DMS 273 (cell line): ENCODE results near the gene DMKN.
A peak's percentile ranks its signal among the peaks of the same experiment; 100 is the strongest.

Source experiments
- DNase-seq: peaks from one replicate; lab custom pipeline; 2025; ENCODE audit not compliant: unreplicated experiment; lab: John Stamatoyannopoulos, UW

The DMKN gene, protein sequence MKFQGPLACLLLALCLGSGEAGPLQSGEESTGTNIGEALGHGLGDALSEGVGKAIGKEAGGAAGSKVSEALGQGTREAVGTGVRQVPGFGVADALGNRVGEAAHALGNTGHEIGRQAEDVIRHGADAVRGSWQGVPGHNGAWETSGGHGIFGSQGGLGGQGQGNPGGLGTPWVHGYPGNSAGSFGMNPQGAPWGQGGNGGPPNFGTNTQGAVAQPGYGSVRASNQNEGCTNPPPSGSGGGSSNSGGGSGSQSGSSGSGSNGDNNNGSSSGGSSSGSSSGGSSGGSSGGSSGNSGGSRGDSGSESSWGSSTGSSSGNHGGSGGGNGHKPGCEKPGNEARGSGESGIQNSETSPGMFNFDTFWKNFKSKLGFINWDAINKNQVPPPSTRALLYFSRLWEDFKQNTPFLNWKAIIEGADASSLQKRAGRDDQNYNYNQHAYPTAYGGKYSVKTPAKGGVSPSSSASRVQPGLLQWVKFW

DNA sequence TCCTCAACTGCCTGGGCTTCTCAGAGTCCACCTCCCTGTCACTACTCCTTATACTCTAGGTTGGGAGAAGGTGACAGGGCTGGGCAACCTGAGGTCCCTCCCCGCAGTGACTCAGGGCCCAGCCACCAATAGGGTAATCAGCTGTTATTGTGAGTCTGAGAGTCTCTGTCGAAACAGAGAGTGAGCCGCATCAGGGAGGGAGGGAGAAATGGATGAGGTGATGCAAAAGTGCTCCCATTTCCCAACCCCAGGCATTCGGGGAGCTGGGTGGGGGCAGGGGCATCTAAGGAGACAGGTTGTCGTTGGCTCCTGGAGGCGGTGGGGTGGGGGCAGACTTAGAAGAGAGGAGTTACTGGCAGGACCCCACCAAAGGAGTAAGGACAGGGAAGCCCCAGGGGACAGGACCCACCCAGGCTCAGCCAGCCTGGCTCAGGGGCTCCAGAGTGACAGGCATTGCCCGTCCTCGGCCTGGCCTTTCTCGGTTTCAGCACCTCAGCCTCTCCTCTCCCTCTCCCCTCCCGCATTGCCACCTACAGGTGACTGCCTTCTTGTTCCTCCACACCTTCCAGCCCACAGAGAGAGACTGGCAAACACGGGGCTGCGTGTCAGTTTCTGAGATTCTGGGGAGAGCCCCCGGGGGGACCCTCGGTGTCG lies at the start of gene DMKN:
Gene DMKN (minus strand): TSS at position 22 of the 654 bp plus-strand sequence. CDS start 174 bp downstream, outside the sequence.
- DNase-seq = no peak

DNA sequence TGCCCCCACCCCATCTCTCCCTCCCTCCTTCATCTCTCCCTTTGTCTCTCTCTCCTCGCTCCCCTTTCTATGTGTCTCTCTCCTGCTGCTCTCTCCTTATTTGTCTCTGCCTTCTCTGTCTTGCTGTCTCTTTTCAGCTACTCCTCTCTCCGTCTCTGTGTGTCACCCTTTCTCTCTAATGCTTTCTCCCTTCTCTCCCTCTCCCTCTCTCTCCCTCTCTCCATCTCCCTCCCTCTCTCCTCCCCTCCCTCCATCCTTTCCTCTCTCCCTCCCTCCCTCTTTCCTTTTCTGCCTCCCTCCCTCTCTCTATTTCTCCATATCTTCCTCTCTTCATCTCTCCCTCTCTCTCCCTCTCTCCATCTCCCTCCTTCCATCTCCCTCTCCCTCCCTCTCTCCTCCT lies 49.3 kb upstream of the DMKN start:
- DNase-seq = no peak

DNA sequence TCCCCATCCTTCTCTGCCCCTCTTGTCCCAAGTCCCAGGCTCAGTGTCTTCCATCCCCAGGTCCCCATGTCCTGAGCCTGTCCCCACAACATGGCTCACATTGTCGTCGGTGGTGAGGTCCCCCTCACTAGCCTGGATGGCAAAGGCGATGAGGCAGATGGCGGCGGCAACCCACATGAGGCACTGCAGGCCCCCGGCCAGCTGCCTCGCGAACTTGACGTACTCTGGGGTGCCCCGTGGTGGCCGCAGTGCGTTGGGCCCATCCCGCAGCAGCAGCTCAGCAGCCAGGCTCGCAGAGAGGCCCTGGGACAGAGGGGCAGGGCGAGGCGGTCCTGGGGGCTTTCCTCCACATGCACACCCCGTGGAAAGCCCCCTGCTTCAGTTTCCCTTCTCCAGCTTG lies 48.9 kb upstream of the DMKN start:
- DNase-seq = peak; percentile 41

DNA sequence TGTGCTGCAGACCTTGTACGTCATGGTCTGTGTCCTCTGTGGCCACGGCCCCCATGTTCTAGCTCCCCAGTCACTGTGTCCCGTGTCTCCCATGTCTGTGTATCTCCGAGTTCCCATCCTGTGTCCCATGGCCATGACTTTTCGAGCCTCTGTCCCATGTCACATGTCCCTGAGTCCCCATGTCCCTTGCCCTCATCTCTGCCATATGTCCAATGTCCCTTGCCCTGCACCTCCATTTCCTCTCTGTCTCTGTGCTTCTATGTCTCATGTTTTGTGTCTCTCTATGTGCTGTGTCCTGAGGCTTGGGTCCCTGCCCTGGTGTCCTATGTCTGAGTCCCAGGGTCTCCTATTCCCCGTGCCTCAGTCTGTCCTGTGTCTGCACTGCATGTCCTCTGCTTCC lies 48.0 kb upstream of the DMKN start:
- DNase-seq = no peak

DNA sequence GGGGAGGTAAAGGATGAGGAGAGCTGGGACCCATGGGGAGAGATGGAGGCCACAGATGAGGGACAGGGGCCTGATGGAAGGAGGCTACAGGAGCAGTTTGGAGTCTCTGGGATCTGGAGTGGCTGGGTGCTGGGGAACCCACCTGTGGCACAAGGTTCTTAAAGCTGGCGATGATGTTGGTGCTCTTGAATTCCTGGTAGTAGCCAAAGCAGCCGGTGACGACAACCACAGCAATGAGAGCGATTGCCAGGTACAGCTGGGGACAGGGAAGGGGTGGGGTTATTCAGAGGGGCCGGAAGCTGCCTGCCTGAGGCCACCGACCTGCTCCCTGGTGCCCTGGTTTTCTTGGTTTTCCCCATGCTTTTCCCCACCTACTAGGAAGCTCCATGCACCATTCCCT lies 47.2 kb upstream of the DMKN start:
- DNase-seq = no peak

DNA sequence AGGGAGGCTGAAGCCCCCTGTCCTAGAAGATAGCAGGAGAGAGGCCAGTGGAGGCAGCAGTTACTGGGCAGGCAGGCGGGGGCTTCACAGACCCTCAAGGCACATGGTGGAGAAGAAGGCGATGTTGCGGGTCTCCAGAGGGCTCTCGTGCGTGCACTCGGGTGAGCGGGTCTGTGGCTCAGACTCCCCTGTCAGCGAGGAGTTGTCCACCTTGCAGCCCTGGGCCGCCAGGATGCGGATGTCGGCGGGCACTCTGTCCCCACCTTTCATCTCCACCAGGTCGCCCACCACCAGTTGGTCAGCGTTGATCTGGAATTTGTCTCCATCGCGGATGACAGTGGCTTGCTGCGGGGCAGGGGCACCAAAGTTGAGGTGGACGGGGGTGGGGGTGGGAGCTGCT lies 46.8 kb upstream of the DMKN start:
- DNase-seq = no peak

DNA sequence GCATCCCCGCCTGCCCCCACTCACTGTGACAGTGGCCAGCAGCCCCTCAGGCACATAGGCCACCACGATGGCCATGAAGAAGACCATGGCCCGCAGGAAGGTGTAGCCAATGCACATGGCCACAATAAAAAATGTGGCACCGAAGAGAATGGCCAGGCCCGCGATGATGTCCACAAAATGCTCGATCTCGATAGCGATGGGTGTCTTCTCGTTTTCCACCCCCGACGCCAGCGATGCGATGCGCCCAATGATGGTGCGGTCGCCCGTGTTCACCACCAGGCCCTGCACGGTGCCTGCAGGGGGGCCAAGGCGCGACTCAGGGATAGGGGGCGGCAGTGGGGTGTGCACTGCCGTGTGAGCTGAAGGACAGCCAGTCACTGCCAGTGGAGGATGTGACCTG lies 46.3 kb upstream of the DMKN start:
- no peak for DNase-seq

DNA sequence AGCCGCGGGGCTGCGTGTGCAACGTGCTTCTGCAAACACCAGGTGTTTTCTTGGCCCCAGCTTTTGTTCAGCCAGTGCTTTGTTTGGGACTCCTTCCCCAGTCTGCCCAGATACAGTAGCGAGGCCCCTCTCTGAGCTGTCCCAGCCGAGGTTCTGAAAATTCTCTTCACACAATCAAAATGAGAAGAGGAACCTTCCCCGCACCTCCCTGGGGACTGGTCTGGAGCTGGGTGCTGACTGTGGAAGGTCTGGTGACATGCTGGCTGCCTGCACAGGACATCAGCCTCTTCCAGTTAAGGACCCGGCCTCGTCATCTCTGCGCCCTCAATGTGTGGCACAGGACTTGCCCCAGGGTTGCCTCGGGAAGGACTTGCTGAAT lies 45.8 kb upstream of the DMKN start:
- no peak for DNase-seq

DNA sequence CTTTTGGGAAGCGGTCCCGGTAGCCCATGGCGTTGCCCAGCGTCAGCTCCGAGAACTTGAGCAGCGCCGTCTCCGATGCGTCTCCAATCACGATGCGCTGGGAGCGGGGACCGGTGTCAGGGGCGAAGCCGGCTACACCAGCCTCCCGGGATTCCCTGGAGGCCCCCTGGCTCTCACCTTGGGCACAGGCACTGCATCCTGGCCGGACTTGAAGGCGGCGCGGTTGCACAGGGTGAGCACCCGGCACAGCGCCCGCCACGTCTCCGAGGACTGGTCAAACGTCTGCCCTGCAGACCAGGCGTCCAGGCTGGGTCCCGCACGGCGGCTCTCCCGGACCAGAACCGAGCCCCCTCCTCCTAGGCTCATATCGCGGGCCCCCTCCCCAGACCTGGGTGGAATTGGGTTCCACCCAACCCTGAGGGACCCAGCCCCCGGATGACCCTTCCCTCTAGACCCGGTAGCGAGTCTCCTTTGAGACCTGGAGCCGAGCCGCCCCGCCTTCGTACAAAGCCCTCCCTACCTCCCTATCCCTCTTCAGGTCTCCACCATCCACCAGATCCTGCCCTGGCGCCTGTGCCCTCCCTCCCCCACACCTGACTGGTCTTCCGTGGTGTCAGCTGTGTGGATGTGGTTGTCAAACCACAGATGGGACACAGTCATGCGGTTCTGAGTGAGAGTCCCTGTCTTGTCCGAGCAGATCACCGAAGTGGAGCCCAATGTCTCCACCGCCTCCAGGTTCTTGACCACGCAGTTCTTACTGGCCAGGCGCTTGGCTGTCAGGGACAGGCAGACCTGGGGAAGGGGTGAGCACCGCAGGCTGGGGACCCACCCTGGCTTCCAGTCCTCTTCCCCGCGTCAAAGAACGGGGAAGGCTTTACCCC lies 45.2 kb upstream of the DMKN start:
- no peak for DNase-seq

DNA sequence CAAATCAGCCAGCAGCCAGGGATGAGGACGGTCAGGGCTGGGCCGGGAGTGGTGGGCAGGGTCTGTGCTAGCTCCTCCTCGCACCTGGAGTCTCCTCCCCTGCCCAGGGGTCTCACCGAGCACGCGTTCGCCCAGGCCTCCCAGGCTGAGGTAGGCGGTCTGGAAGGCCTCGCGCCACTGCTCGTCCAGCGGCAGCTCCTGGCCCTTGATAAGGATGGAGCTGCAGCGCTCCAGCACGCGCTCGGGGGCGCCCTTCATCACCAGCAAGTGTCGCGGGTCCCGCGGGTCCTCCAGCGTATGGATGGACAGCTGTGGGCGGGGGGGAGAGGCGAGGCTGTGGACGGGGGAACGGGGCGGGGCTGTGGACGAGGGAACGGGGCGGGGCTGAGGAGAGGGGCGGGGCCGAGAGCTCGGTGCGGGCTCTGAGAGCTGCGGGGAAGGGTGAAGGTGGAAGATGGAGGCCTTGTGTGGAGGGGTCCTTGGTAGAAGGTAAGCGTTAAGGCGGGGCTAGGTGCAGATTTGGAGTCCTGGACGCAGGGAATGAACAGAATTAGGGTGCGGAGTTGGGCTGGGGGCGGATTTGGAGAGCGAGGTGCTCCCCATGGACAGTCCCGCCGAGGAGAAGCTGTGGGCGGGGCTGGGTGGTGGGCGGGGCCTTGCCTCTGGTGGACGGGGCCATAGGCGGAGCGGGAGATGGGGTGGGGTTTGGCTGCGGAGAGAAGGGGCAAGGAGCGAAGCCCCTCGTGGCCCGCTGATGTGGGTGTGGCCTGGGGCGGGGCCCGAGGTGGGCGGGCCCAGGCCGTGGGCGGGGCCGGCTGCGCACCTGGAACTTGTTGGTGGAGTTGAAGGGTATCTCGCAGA lies 44.3 kb upstream of the DMKN start:
- peak; percentile 83 for DNase-seq

DNA sequence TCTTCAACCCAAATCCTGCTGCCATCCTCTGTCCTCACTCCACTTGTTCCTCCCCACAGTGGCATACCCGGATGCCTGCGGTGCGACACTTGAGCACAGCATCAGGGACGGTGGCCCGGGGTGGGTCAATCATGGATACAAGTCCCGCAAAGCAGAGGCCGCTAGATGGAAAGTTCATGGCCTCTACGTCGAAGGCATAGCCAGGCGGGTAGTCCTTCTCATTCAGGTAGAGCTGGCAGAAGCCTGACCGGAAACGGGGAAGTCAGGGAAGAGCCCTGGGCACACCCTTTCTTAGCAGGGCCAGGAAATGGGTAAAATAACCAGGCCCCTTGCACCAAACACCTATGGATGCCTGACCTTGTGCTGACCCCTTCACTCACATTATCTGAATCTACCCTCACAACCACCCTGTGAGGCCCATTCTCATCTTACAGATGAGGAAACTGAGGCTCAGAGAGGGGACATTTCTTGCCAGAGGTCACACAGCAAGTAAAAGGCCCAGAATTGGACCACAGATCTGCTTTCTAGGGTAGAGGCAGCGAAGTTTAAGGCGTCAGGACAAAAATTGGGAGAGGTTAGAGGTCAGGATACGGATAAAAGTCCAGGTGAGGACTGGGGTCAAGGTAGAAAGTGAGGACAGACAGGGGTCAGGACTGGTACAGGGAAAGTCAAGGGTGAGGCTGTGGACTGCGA lies 43.5 kb upstream of the DMKN start:
- no peak for DNase-seq

DNA sequence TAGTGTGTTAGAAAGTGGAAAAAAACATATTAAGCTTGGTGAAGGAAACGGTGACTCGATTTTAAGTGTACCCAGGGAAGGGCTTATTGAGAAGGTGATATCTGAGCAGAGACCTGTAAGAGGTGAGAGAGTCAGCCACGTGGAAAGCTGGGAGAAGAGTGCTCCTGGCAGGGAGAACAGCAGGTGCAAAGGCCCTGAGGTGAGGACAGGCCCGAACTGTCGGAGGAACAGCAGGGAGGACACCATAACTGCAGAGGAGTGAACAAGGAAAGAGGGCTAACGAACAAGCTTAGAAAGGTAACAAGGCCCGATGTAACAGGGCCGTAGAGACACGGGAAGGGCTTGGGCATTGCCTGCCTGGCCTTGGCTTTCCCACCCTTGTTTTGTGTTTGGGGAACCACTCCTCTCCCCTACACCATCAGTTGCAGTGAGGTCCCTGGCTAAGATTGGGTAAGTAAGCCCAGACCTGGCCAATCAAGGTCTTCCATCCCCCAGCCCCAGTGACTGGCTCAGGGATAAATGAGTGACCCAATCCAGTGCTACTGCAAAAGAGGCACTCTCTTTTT lies 42.7 kb upstream of the DMKN start:
- no peak for DNase-seq

DNA sequence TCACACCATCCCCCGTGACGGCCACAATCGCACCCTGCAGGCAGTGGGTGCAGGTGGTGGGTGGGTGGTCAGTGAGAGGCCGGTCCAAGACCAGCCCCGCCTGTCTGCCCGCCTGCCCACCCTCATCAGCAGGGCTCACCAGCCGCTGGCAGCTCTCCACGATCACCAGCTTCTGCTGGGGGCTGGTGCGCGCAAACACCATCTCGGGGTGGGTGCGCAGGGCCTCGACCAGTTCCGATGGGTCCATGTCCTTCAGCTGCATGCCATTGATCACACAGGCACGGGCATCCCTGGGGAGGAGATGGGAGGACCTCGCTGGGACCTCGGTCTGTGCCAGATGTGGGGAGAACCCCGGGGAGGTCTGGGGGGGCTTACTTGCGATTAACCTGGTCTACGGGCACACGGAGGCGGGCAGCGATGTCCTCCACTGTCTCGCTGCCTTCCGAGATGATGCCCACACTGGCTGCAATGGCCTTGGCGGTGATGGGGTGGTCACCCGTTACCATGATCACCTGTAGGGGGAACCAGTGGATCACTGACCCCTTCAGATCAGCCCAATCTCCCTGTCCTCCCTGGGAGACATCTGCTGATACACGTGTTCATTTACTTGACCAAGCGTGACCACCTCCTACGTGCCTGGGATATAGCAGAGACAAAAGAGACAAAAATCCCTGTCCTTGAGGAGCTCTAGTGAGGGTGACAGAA lies 42.0 kb upstream of the DMKN start:
- DNase-seq = peak; percentile 58

DNA sequence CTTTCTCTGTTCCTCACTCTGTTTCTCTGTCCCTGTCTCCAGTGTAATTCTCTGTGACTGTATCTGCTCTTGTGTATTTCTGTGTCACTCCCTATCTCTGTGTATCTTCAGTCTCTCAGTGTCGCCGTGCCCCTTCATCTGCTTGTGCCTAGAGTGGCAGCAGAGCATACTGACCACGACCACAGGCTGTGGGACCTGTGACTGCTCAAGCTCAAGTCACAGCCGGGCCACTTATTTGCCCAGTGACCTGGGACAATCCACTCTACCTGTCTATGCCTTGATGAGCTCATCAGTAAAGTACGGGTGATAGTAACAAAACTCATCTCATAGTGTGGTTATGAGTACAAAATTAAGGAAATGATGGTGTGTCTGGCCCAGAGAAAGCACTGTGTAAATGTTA lies 40.6 kb upstream of the DMKN start:
- DNase-seq = no peak

DNA sequence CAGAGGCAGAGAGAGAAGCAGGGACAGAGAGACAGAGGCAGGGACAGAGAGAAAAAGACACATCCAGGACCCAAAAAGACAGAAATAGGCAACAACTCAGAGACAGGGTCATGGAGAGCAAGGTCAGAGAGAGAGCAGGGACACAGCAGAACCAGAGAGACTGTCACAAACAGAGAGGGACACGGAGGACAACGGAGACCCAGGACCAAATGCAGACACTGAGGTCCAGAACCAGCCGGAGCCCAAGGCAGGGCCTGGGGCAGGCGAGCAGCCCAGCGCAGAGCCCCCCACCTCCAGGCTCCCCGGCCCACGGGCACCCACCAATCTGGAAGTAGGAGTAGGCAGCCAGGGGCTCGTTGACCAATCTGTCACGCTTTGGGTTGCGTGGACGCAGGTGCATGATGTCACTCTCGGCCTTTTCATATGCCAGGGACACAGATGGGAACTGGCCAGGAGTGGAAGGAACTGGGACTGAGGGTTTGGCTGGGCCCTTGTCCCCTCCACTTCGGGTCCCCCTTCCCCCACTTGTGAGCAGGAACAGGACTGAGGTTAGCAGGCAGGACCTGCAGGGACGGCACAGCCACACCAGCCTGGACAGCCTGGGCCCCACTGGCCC lies 40.0 kb upstream of the DMKN start:
- DNase-seq = no peak

DNA sequence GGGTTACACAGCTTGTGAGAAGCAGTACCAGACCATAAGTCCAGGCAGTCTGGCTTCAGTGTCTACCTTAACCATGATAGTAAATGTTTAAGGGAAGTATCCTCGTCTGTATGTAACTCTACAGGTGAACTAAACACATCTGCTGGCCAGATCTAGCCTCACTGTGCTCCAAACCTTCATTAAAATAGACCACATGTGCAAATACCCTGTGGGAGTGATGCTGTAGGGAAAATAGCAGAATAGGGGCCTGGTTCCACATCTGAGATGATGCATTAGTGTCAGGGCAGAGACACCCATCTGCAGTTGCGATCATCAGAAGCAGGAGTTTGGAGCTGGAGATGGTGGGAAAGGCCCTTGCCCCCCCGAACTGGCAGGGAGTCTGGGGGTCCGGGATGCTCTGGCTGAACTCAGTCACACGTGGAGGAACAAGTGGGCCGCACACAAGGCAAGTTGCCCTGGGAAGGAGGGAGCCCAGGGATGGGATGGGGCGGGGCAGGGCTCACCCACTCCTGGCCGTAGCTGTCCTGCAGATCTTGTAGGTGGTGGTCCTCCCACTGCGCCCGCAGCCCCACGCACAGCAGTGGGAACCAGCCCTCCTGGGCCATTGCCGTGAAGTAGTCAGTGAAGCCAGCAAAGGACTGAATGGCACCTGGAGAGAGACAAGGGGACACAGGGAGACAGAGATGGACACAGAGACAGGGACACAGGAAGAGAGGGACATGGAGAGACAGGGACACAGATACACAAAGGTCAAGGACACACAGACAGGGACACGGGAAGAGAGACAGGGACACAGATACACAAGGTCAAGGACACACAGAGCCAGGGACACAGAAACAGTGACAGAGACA lies 39.3 kb upstream of the DMKN start:
- no peak for DNase-seq

DNA sequence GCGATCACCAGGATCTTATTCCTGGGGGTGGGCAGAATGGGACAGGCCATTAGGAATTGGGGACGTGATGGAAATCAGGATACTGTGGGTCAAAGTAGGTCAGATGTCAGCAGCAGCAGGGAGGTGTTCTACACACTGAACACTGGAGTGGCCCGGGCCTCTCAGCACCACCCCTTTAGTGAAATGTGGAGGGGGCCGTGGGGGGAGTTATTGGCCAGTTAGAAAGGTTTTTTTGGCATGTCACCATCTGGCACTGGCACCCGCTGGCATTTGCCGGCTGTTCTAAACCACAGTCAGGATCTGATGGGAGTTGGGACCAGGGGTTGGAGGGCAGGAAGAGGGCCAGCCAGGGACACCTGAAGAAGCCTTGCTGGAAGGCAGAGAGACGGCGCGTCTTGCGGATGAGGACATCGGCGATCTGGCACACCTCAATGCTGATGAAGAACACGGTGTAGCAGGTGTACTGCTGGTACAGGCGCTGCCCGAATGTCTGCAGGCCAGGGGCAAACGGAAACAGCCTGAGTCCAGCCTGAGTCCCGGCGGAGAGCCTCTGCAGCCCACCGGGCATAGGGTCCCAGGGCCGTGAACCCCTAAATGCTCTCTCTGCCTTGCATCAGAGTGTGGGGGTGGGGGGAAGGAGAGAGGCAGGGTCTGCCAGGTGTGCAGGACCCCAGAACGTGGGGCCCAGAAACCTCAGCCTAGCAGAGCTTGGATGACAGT lies 37.8 kb upstream of the DMKN start:
- DNase-seq = peak; percentile 48
